Stimulated activated CD8-positive, alpha-beta memory T cell treated with anti-CD3 and anti-CD28 coated beads, Interleukin-4, amount 100 ng/mL, for 1 hour (primary cell): ENCODE measurements around the gene IL24.

ENCODE experiments used
- DNase-seq, 2 donors: peaks; one replicate each; pipeline ENCODE4 v3.0.0-alpha.2; 2020; ENCODE audit warnings: low read depth in 2 of 2, low spot score in 1 of 2

The IL24 gene

GRCh38 chr1:206903687-206904086 is 6.4 kb downstream of the IL24 start:
- no peak for DNase-seq

- DNase-seq: no peak
Measured at GRCh38 chr1:206904423-206905142, 7.3 kb downstream of the IL24 start.

GRCh38 chr1:206905295-206906164 is 8.3 kb downstream of the IL24 start:
- DNase-seq: no peak

GRCh38 chr1:206907304-206907991 is 10.2 kb downstream of the IL24 start:
- DNase-seq: no peak

- DNase-seq: no peak
Measured at GRCh38 chr1:206908038-206908437, 10.8 kb downstream of the IL24 start.

- DNase-seq: no peak
Measured at GRCh38 chr1:206909161-206909882, 12.1 kb downstream of the IL24 start.

GRCh38 chr1:206909883-206910318 is 12.7 kb downstream of the IL24 start:
- DNase-seq: no peak

- DNase-seq: no peak
Measured at GRCh38 chr1:206911064-206911663, 13.9 kb downstream of the IL24 start.

- DNase-seq: no peak
Measured at GRCh38 chr1:206912445-206913095, 15.3 kb downstream of the IL24 start.

GRCh38 chr1:206913766-206914537 is 16.7 kb downstream of the IL24 start:
- DNase-seq: no peak

- no peak for DNase-seq
Measured at GRCh38 chr1:206915030-206915735, 17.9 kb downstream of the IL24 start.

GRCh38 chr1:206916000-206916709 is 18.9 kb downstream of the IL24 start:
- no peak for DNase-seq

GRCh38 chr1:206918076-206918475 is 20.8 kb downstream of the IL24 start:
- DNase-seq: no peak

- DNase-seq: no peak
Measured at GRCh38 chr1:206921772-206922265, 24.6 kb downstream of the IL24 start, which contains the start of gene FCMR. Gene FCMR, minus strand, starts transcription at chr1:206921941. Its CDS starts 87 bp downstream, at chr1:206921854.

GRCh38 chr1:206922524-206922923 is 25.3 kb downstream of the IL24 start:
- DNase-seq: no peak

- no peak for DNase-seq
Measured at GRCh38 chr1:206923009-206923960, 26.0 kb downstream of the IL24 start.
